ENCODE data around the gene ZEB2. TPM values are rescaled to one million over a fixed set of nuclear protein-coding genes. Genes with fewer than 3 reads are reported as not detected.

ZEB2 gene
- total and polyA plus RNA-seq, 2 of the 8 experiments (the other 6 are each of a cell fraction or from before 2014, with no cell fraction given): 0.38 TPM; not detected in 1

DNA sequence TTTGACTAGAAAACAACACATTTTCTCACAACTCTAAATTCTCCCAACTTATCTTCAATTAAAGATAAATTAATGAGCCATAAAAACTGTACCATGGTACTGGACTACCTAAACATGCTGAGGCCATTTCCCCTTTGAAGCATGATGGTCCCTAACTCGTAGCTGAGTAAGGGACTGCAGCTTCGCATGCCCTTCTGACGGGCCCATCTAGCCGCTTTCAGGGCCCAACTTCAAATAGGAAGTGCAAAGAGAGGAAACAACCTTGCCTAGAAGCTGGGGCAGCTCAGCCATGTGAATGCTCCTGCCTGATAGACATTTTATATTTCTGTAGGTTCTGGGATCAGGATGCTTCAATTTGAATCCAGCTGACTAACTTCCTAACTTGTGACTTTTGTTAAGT lies 72.4 kb downstream of the ZEB2 start (continued):
- TF ChIP-seq, protein P1, sequence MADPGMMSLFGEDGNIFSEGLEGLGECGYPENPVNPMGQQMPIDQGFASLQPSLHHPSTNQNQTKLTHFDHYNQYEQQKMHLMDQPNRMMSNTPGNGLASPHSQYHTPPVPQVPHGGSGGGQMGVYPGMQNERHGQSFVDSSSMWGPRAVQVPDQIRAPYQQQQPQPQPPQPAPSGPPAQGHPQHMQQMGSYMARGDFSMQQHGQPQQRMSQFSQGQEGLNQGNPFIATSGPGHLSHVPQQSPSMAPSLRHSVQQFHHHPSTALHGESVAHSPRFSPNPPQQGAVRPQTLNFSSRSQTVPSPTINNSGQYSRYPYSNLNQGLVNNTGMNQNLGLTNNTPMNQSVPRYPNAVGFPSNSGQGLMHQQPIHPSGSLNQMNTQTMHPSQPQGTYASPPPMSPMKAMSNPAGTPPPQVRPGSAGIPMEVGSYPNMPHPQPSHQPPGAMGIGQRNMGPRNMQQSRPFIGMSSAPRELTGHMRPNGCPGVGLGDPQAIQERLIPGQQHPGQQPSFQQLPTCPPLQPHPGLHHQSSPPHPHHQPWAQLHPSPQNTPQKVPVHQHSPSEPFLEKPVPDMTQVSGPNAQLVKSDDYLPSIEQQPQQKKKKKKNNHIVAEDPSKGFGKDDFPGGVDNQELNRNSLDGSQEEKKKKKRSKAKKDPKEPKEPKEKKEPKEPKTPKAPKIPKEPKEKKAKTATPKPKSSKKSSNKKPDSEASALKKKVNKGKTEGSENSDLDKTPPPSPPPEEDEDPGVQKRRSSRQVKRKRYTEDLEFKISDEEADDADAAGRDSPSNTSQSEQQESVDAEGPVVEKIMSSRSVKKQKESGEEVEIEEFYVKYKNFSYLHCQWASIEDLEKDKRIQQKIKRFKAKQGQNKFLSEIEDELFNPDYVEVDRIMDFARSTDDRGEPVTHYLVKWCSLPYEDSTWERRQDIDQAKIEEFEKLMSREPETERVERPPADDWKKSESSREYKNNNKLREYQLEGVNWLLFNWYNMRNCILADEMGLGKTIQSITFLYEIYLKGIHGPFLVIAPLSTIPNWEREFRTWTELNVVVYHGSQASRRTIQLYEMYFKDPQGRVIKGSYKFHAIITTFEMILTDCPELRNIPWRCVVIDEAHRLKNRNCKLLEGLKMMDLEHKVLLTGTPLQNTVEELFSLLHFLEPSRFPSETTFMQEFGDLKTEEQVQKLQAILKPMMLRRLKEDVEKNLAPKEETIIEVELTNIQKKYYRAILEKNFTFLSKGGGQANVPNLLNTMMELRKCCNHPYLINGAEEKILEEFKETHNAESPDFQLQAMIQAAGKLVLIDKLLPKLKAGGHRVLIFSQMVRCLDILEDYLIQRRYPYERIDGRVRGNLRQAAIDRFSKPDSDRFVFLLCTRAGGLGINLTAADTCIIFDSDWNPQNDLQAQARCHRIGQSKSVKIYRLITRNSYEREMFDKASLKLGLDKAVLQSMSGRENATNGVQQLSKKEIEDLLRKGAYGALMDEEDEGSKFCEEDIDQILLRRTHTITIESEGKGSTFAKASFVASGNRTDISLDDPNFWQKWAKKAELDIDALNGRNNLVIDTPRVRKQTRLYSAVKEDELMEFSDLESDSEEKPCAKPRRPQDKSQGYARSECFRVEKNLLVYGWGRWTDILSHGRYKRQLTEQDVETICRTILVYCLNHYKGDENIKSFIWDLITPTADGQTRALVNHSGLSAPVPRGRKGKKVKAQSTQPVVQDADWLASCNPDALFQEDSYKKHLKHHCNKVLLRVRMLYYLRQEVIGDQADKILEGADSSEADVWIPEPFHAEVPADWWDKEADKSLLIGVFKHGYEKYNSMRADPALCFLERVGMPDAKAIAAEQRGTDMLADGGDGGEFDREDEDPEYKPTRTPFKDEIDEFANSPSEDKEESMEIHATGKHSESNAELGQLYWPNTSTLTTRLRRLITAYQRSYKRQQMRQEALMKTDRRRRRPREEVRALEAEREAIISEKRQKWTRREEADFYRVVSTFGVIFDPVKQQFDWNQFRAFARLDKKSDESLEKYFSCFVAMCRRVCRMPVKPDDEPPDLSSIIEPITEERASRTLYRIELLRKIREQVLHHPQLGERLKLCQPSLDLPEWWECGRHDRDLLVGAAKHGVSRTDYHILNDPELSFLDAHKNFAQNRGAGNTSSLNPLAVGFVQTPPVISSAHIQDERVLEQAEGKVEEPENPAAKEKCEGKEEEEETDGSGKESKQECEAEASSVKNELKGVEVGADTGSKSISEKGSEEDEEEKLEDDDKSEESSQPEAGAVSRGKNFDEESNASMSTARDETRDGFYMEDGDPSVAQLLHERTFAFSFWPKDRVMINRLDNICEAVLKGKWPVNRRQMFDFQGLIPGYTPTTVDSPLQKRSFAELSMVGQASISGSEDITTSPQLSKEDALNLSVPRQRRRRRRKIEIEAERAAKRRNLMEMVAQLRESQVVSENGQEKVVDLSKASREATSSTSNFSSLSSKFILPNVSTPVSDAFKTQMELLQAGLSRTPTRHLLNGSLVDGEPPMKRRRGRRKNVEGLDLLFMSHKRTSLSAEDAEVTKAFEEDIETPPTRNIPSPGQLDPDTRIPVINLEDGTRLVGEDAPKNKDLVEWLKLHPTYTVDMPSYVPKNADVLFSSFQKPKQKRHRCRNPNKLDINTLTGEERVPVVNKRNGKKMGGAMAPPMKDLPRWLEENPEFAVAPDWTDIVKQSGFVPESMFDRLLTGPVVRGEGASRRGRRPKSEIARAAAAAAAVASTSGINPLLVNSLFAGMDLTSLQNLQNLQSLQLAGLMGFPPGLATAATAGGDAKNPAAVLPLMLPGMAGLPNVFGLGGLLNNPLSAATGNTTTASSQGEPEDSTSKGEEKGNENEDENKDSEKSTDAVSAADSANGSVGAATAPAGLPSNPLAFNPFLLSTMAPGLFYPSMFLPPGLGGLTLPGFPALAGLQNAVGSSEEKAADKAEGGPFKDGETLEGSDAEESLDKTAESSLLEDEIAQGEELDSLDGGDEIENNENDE (IDR thresholded peaks at IDR 0.05; ENCODE audit: insufficient replicate concordance, low read length): no peak
- no peak for TF ChIP-seq TAF1 (IDR thresholded peaks at IDR 0.05; ENCODE audit: low read depth, low read length)
- TF ChIP-seq JUN (IDR thresholded peaks at IDR 0.05; ENCODE audit: low read depth, low read length): no peak
- TF ChIP-seq KDM5A (IDR thresholded peaks at IDR 0.05; ENCODE audit: low read length): no peak
- TF ChIP-seq CHD2 (IDR thresholded peaks at IDR 0.05; ENCODE audit: low read length): no peak
- no peak for TF ChIP-seq SP2 (IDR thresholded peaks at IDR 0.05; ENCODE audit: low read length)
